Adrenal gland (tissue), 5 donors: ENCODE results near the gene SLC48A1.

Source experiments
- POLR2A ChIP-seq, 2 donors: fragments of 450-650 bp; IDR thresholded peaks; one replicate each; pipeline ENCODE4 v1.6.1; 2017; ENCODE audit warnings: antibody characterized with exemption in 2 of 2, mild to moderate bottlenecking in 2 of 2, moderate library complexity in 1 of 2
- TF ChIP-seq, protein P1 (sequence below), 6 experiments: fragments of 450-650 bp in 4 of 6; fragments of 200-600 bp in 2 of 6; sonication (generic) in 1 of 6; IDR thresholded peaks; 1 replicate in 5 of 6; 2 replicates in 1 of 6; pipeline versions ENCODE4 v1.5.1 to v1.8.0; 2016 to 2021; ENCODE audit warnings: antibody characterized with exemption in 6 of 6, mild to moderate bottlenecking in 2 of 6, moderate library complexity in 1 of 6
- donor health status: DM: no; HTN: no; CAD: no.

GRCh38 chr12:47786662-47787280, 13.7 kb downstream of the SLC48A1 start:
- TF ChIP-seq POLR2A (IDR thresholded peaks at IDR 0.05): no peak
- TF ChIP-seq, protein P1, sequence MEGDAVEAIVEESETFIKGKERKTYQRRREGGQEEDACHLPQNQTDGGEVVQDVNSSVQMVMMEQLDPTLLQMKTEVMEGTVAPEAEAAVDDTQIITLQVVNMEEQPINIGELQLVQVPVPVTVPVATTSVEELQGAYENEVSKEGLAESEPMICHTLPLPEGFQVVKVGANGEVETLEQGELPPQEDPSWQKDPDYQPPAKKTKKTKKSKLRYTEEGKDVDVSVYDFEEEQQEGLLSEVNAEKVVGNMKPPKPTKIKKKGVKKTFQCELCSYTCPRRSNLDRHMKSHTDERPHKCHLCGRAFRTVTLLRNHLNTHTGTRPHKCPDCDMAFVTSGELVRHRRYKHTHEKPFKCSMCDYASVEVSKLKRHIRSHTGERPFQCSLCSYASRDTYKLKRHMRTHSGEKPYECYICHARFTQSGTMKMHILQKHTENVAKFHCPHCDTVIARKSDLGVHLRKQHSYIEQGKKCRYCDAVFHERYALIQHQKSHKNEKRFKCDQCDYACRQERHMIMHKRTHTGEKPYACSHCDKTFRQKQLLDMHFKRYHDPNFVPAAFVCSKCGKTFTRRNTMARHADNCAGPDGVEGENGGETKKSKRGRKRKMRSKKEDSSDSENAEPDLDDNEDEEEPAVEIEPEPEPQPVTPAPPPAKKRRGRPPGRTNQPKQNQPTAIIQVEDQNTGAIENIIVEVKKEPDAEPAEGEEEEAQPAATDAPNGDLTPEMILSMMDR (IDR thresholded peaks at IDR 0.05): no peak
